ENCODE measurements around the gene SAA2. TPM values are rescaled to one million over a fixed set of nuclear protein-coding genes. Genes with fewer than 3 reads are reported as not detected.

Gene SAA2
- total and polyA plus RNA-seq, 2 of the 4 experiments (the other 2 are of a cell fraction), result not detected

- Histone ChIP-seq H2AK5ac (ENCODE audit: low read depth, low read length) (no peak overlapping the region), H3K27me3 (ENCODE audit: control insufficient read depth, insufficient read depth, low read length) (no peaks in the 10 kb centered on the region), H3K56ac (ENCODE audit: extremely low read depth, insufficient read depth, low read length) (no peak overlapping the region), H3K4me3 (ENCODE audit: insufficient read depth, low read depth, low read length) (no peak overlapping the region), H3K14ac (replicated peaks; ENCODE audit: low read depth, low read length) (no peak overlapping the region), H2BK120ac (ENCODE audit: low read depth, low read length) (no peak overlapping the region), H3K4me2 (ENCODE audit: low read depth, low read length) (no peak overlapping the region), H2AFZ (replicated peaks; ENCODE audit: low read length, poor library complexity) (no peak overlapping the region), H3K27ac (ENCODE audit: insufficient read depth, low read length) (no peak overlapping the region), H3K18ac (ENCODE audit: low read depth, low read length) (no peak overlapping the region), H4K91ac (ENCODE audit: insufficient read depth, low read depth, low read length) (no peak overlapping the region), H3K4ac (ENCODE audit: low read depth, low read length) (no peak overlapping the region), H3K9me3 (ENCODE audit: control insufficient read depth, insufficient read depth, low read length) (no peaks in the 10 kb centered on the region), H2BK15ac (ENCODE audit: low read depth, low read length) (no peak overlapping the region), H2BK5ac (ENCODE audit: low read depth, low read length, poor library complexity, severe bottlenecking) (no peak overlapping the region), H2AK9ac (replicated peaks; ENCODE audit: low read depth, low read length, poor library complexity) (no peak overlapping the region), H2BK20ac (ENCODE audit: low read depth, low read length) (no peak overlapping the region), H3K23ac (ENCODE audit: low read depth, low read length) (no peak overlapping the region), H3K79me1 (ENCODE audit: low read depth in 1 of 2, low read length in 2 of 2) (no peaks in the 10 kb centered on the region; a peak in 1 of 4 replicates), H4K8ac (ENCODE audit: low read depth in 2 of 2, low read length in 2 of 2) (no peak overlapping the region), H4K20me1 (ENCODE audit: insufficient read depth, low read length) (no peaks in the 10 kb centered on the region), H3K36me3 (ENCODE audit: control insufficient read depth, insufficient read depth, low read length) (peaks cover 16% of the 10 kb centered on the region), H3K9ac (ENCODE audit: low read depth, low read length) (no peak overlapping the region), H3K9me1 (ENCODE audit: insufficient read depth, low read length) (no peaks in the 10 kb centered on the region), H3K4me1 (ENCODE audit: control insufficient read depth, insufficient read depth, low read length) (no peaks in the 10 kb centered on the region), H4K5ac (ENCODE audit: low read depth, low read length) (no peak overlapping the region)
- no peak for DNase-seq
- TF ChIP-seq BHLHE40 (IDR thresholded peaks at IDR 0.05; ENCODE audit: low read depth, low read length), result no peak
- no peak for TF ChIP-seq MAZ (IDR thresholded peaks at IDR 0.05; ENCODE audit: borderline replicate concordance, low read depth, low read length)
- TF ChIP-seq MXI1 (IDR thresholded peaks at IDR 0.05; ENCODE audit: borderline replicate concordance, low read depth, low read length), result no peak
- TF ChIP-seq CTCF (conservative IDR thresholded peaks at IDR 0.05; ENCODE audit: low read depth, low read length), result no peak
- no peak for TF ChIP-seq FOS (IDR thresholded peaks at IDR 0.05; ENCODE audit: low read depth, low read length)
- no peak for TF ChIP-seq RCOR1 (IDR thresholded peaks at IDR 0.05; ENCODE audit: insufficient replicate concordance, low read length)
- no peak for TF ChIP-seq CEBPB (IDR thresholded peaks at IDR 0.05; ENCODE audit: low read depth, low read length)
- TF ChIP-seq, protein P1, sequence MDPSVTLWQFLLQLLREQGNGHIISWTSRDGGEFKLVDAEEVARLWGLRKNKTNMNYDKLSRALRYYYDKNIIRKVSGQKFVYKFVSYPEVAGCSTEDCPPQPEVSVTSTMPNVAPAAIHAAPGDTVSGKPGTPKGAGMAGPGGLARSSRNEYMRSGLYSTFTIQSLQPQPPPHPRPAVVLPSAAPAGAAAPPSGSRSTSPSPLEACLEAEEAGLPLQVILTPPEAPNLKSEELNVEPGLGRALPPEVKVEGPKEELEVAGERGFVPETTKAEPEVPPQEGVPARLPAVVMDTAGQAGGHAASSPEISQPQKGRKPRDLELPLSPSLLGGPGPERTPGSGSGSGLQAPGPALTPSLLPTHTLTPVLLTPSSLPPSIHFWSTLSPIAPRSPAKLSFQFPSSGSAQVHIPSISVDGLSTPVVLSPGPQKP (IDR thresholded peaks at IDR 0.05; ENCODE audit: borderline replicate concordance, low read depth, low read length), result no peak
- TF ChIP-seq SMC3 (IDR thresholded peaks at IDR 0.05; ENCODE audit: low read depth, low read length), result no peak
- TF ChIP-seq RAD21 (IDR thresholded peaks at IDR 0.05; ENCODE audit: low read length), result no peak
- TF ChIP-seq MAFK (IDR thresholded peaks at IDR 0.05; ENCODE audit: low read depth, low read length), result no peak
- TF ChIP-seq RFX5 (IDR thresholded peaks at IDR 0.05; ENCODE audit: low read depth, low read length), result no peak
- TF ChIP-seq CHD1 (IDR thresholded peaks at IDR 0.05; ENCODE audit: low read depth, low read length), result no peak
- TF ChIP-seq NFE2L2 (IDR thresholded peaks at IDR 0.05; ENCODE audit: low read depth, low read length), result no peak
- TF ChIP-seq POLR2A (IDR thresholded peaks at IDR 0.05; ENCODE audit: low read depth, low read length), result no peak
- TF ChIP-seq, protein P2, sequence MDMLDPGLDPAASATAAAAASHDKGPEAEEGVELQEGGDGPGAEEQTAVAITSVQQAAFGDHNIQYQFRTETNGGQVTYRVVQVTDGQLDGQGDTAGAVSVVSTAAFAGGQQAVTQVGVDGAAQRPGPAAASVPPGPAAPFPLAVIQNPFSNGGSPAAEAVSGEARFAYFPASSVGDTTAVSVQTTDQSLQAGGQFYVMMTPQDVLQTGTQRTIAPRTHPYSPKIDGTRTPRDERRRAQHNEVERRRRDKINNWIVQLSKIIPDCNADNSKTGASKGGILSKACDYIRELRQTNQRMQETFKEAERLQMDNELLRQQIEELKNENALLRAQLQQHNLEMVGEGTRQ (IDR thresholded peaks at IDR 0.05; ENCODE audit: low read depth, low read length), result no peak
- no CpG with 5 or more reads among the region's 4 CpGs for WGBS, 2 experiments (ENCODE audit: extremely low coverage in 2 of 2, insufficient read length in 1 of 2)
- no peak for ATAC-seq (ENCODE audit: low read depth)
- intact Hi-C loops (cut with micrococcal nuclease), result no loop called here
- POLR2A ChIA-PET (ENCODE audit: unreplicated experiment), result no interaction called here
- CTCF ChIA-PET, result no interaction called here
- dilution Hi-C loops (cut with HindIII; ENCODE audit: low sequenced_read_pairs, unreplicated experiment), result no loop called here
- BruUV-seq (replicated peaks), result no TSS peak
- in situ Hi-C loops (cut with MboI; ENCODE audit: low sequenced_read_pairs), result no loop called here
Observed at GRCh38 chr11:18280438-18281045, 32.1 kb upstream of the SAA2 start.

All from IMR-90 (cell line).